22Rv1 (cell line): Measurements from ENCODE around the gene CHST10.

Experiments
- CTCF ChIP-seq: fragments of 450-650 bp; IDR thresholded peaks from 2 replicates; pipeline ENCODE4 v1.5.1; 2017; ENCODE audit warnings: mild to moderate bottlenecking
- ZFX ChIP-seq: fragments of 450-650 bp; IDR thresholded peaks from 2 replicates; pipeline ENCODE4 v1.6.1; 2017; ENCODE audit warnings: antibody characterized with exemption, borderline replicate concordance

GRCh38 chr2:100425573-100426383 is 8.3 kb upstream of the CHST10 start:
- TF ChIP-seq CTCF (no peak), ZFX (no peak)
